Transverse colon (tissue), 4 donors: ENCODE results near the gene TMEM74B. TPM values are rescaled to one million over a fixed set of nuclear protein-coding genes. Genes with fewer than 3 reads are reported as not detected.

ENCODE experiments used
- DNase-seq: peaks from one replicate; pipeline ENCODE4 v3.0.0-alpha.2; 2019
- H3K27ac ChIP-seq, 4 donors: fragments of 200-600 bp; sonication (generic); 2 replicates each; pipeline ENCODE4 v1.5.1; 2016 to 2018; ENCODE audit warnings: inconsistent platforms in 4 of 4
- H3K27me3 ChIP-seq: fragments of 200-600 bp; sonication (generic); 2 replicates; pipeline ENCODE4 v1.5.1; 2017; ENCODE audit warnings: inconsistent platforms
- H3K36me3 ChIP-seq, 4 donors: fragments of 200-600 bp; sonication (generic); 2 replicates each; pipeline ENCODE4 v1.5.1; 2017 to 2019; ENCODE audit warnings: inconsistent platforms in 4 of 4
- H3K4me1 ChIP-seq, 4 donors: fragments of 200-600 bp; sonication (generic); 2 replicates each; pipeline ENCODE4 v1.5.1; 2017 to 2020; ENCODE audit warnings: inconsistent platforms in 4 of 4
- H3K4me3 ChIP-seq, 4 donors: fragments of 200-600 bp; sonication (generic); 1 replicate in 1 of 4; 2 replicates in 3 of 4; pipeline versions ENCODE4 v1.5.1 to v1.6.1; 2017 to 2019; ENCODE audit warnings: inconsistent platforms in 4 of 4
- H3K9me3 ChIP-seq, 2 donors: fragments of 200-600 bp; sonication (generic); 2 replicates each; pipeline ENCODE4 v1.5.1; 2017 to 2019; ENCODE audit warnings: inconsistent platforms in 2 of 2
- EP300 ChIP-seq: sonication (generic); formaldehyde crosslinking; IDR thresholded peaks from one replicate; pipeline ENCODE4 v1.6.1; 2017; ENCODE audit warnings: antibody characterized with exemption, low read depth
- POLR2A ChIP-seq: fragments of 450-650 bp; IDR thresholded peaks from one replicate; pipeline ENCODE4 v1.6.1; 2016; ENCODE audit warnings: antibody characterized with exemption, mild to moderate bottlenecking, moderate library complexity
- POLR2AphosphoS5 ChIP-seq, 3 donors: sonication (generic); formaldehyde crosslinking; IDR thresholded peaks; one replicate each; pipeline ENCODE4 v1.6.1; 2016; ENCODE audit warnings: antibody characterized with exemption in 3 of 3
- WGBS, 2 donors: methylation state at CpG; one replicate each; pipeline ENCODE4 v1.1.5; 2018; ENCODE audit warnings: low coverage in 1 of 2; 5-methylcytosine and 5-hydroxymethylcytosine counted together
- in situ Hi-C, 4 donors: fragments of 200-750 bp; cut with MboI; loops; one replicate each; pipeline versions ENCODE4 v1.15.0 to v1.15.1; 2017; ENCODE audit warnings: low sequenced_read_pairs in 3 of 4, low pct_ligation_motif_present in 1 of 4, low pct_unique_long_range_greater_than_20kb in 1 of 4
- intact Hi-C: fragments of 100-400 bp; cut with DNase I; formaldehyde crosslinking; loops from one replicate; pipeline ENCODE4 v1.15.1; 2023; ENCODE audit warnings: low total_unique reads
- total RNA-seq, 4 donors: library from RNA; depleted of rRNA; stranded (reverse); fragments of >200 nt; gene quantifications; one replicate each; pipeline ENCODE4 v1.1.0, GENCODE V29; 2016
- TF ChIP-seq, protein P1 (sequence below), 5 experiments: fragments of 200-600 bp in 3 of 5; fragments of 450-650 bp in 2 of 5; sonication (generic) in 3 of 5; IDR thresholded peaks; 1 replicate in 2 of 5; 2 replicates in 3 of 5; pipeline ENCODE4 v1.5.1; 2016 to 2017; ENCODE audit warnings: antibody characterized with exemption in 5 of 5, inconsistent platforms in 3 of 5, mild to moderate bottlenecking in 2 of 5, moderate library complexity in 1 of 5

TMEM74B gene
- total RNA-seq, 4 donors from 2014 or later = 0.96 to 10.5 (median 4.0) TPM; not detected in 1

GRCh38 chr20:1206366-1207148, 21.8 kb upstream of the TMEM74B start:
- TF ChIP-seq POLR2A (no peak), POLR2AphosphoS5 (IDR thresholded peaks at IDR 0.05) (no peak), EP300 (no peak)
- TF ChIP-seq, protein P1, sequence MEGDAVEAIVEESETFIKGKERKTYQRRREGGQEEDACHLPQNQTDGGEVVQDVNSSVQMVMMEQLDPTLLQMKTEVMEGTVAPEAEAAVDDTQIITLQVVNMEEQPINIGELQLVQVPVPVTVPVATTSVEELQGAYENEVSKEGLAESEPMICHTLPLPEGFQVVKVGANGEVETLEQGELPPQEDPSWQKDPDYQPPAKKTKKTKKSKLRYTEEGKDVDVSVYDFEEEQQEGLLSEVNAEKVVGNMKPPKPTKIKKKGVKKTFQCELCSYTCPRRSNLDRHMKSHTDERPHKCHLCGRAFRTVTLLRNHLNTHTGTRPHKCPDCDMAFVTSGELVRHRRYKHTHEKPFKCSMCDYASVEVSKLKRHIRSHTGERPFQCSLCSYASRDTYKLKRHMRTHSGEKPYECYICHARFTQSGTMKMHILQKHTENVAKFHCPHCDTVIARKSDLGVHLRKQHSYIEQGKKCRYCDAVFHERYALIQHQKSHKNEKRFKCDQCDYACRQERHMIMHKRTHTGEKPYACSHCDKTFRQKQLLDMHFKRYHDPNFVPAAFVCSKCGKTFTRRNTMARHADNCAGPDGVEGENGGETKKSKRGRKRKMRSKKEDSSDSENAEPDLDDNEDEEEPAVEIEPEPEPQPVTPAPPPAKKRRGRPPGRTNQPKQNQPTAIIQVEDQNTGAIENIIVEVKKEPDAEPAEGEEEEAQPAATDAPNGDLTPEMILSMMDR (IDR thresholded peaks at IDR 0.05) = no peak
- H3K27ac ChIP-seq = no peak overlapping the region
- H3K27me3 ChIP-seq = no peaks in the 10 kb centered on the region
- WGBS, 2 donors = 66 to 80% methylated on average over 6 to 19 of the region's 19 CpGs
- DNase-seq = no peak
- no peaks in the 10 kb centered on the region for H3K36me3 ChIP-seq
- intact Hi-C loops (no loop called here), in situ Hi-C loops (loop anchor here in 2 of 4 donors (25.0 kb wide), 1 partner anchor 394 kb away; no protein-coding TSS in a partner anchor)
- H3K4me1 ChIP-seq = peaks cover 0 to 11% (median 2%) of the 10 kb centered on the region in 4 donors
- no peaks in the 10 kb centered on the region for H3K9me3 ChIP-seq
- no peak overlapping the region for H3K4me3 ChIP-seq

DNA sequence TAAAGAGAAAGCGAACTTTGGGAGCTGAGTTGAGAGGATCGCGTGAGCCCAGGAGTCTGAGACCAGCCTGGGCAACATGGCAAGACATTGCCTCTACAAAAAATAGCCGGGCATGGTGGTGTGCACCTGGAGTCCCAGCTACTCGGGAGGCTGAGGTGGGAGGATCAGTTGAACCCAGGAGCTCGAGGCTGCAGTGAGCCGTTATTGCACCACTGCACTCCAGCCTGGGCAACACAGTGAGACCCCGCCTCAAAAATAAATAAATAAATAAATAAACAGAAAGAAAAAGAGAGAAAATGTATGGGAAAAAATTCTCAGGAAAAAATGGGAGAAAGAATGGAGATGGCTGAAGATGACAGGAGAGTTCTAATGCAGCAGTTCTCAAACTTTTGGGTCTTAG, 21.0 kb upstream of the TMEM74B start:
- Histone ChIP-seq H3K36me3 (no peaks in the 10 kb centered on the region), H3K4me3 (no peak overlapping the region), H3K9me3 (no peaks in the 10 kb centered on the region), H3K27me3 (no peaks in the 10 kb centered on the region), H3K27ac (no peak overlapping the region), H3K4me1 (peaks cover 0 to 11% (median 2%) of the 10 kb centered on the region in 4 donors)
- in situ Hi-C loops (loop anchor here in 2 of 4 donors (25.0 kb wide), 1 partner anchor 394 kb away; no protein-coding TSS in a partner anchor), intact Hi-C loops (no loop called here)
- 81 to 92% methylated on average over 4 to 8 of the region's 8 CpGs for WGBS, 2 donors
- no peak for DNase-seq
- TF ChIP-seq EP300 (no peak), POLR2A (no peak), POLR2AphosphoS5 (IDR thresholded peaks at IDR 0.05) (no peak)
- TF ChIP-seq, protein P1 (IDR thresholded peaks at IDR 0.05) = no peak

DNA sequence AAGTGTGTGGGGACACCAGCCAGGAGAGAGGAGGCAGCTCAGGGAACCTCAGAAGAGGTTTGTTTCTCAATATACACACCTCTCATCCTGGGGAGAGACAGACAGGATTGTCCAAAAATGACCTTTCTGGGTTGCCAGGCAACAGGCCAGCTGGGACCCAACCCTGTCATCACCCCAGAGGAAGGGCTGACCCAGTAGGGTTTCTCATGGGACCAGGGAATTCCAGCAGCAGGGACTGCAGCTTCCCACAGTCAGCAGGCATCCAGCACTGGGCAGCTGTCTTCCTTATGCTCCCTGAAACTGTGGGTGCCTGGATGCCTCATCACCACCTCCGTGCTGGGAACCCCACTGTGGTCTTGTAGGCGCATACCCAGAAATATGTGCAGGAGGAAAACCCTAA, 19.8 kb upstream of the TMEM74B start:
- Histone ChIP-seq H3K27ac (no peak overlapping the region), H3K36me3 (no peaks in the 10 kb centered on the region), H3K4me3 (no peak overlapping the region), H3K4me1 (peaks cover 0 to 11% (median 2%) of the 10 kb centered on the region in 4 donors), H3K27me3 (no peaks in the 10 kb centered on the region), H3K9me3 (no peaks in the 10 kb centered on the region)
- in situ Hi-C loops = loop anchor here in 2 of 4 donors (25.0 kb wide), 1 partner anchor 392 kb away; no protein-coding TSS in a partner anchor
- TF ChIP-seq EP300 (no peak), POLR2A (no peak), POLR2AphosphoS5 (IDR thresholded peaks at IDR 0.05) (no peak)
- TF ChIP-seq, protein P1 (IDR thresholded peaks at IDR 0.05) = no peak
- DNase-seq = no peak
- 100% methylated on average over 2 of the region's 2 CpGs; no CpG with 5 or more reads in 1 of the 2 donors for WGBS, 2 donors
- intact Hi-C loops = no loop called here

GRCh38 chr20:1204113-1204512, 19.3 kb upstream of the TMEM74B start:
- intact Hi-C loops = no loop called here
- peak; percentile 33 for DNase-seq
- Histone ChIP-seq H3K4me1 (peaks cover 0 to 11% (median 2%) of the 10 kb centered on the region in 4 donors), H3K9me3 (no peaks in the 10 kb centered on the region), H3K27ac (no peak overlapping the region), H3K27me3 (no peaks in the 10 kb centered on the region), H3K36me3 (no peaks in the 10 kb centered on the region), H3K4me3 (no peak overlapping the region)
- in situ Hi-C loops = loop anchor here in 2 of 4 donors (25.0 kb wide), 1 partner anchor 392 kb away; no protein-coding TSS in a partner anchor
- 49% methylated on average over 5 of the region's 5 CpGs; no CpG with 5 or more reads in 1 of the 2 donors for WGBS, 2 donors
- no peak for TF ChIP-seq EP300
- TF ChIP-seq, protein P1 (IDR thresholded peaks at IDR 0.05) = no peak
- TF ChIP-seq POLR2A = no peak
- TF ChIP-seq POLR2AphosphoS5 (IDR thresholded peaks at IDR 0.05) = no peak
